HCT116 (cell line): ENCODE data around the gene PPM1M. TPM values are rescaled to one million over a fixed set of nuclear protein-coding genes. Genes with fewer than 3 reads are reported as not detected.

Source experiments
- ATAC-seq: fragments of 200-7000 bp; cut with Tn5 transposase; 2 replicates; pipeline ENCODE4 v1.9.1; 2020; ENCODE audit warnings: mild to moderate bottlenecking, moderate library complexity
- BruUV-seq: library from RNA; stranded (reverse); fragments of 400-500 nt; replicated peaks from 2 replicates; lab custom pipeline; 2021; lab: Mats Ljungman, UMichigan
- CTCF ChIA-PET: fragments of 300-600 bp; sonication (Branson Sonifier 250); formaldehyde crosslinking; loops from one replicate; lab custom pipeline; 2021; ENCODE audit warnings: antibody characterized with exemption; lab: Charles Lee
- POLR2A ChIA-PET: fragments of 300-600, 350-600 bp; sonication (Branson Sonifier 250); formaldehyde crosslinking; loops from one replicate; lab custom pipeline; 2021; ENCODE audit warnings: antibody characterized with exemption; lab: Charles Lee
- RAD21 ChIA-PET, 2 experiments: fragments of 300-600 bp; sonication (Branson Sonifier 250); formaldehyde crosslinking; loops; one replicate each; lab custom pipeline; 2023; ENCODE audit warnings: low total read pairs in 2 of 2; ENCODE audit not compliant: uncharacterized antibody in 2 of 2, unreplicated experiment in 2 of 2, low non-redundant PET in 1 of 2; lab: Charles Lee
- DNase-seq: peaks from one replicate; pipeline ENCODE4 v3.0.0-alpha.2; 2010; ENCODE audit warnings: low read depth, low spot score
- H2AFZ ChIP-seq: fragments of 200-600 bp; shearing (Covaris generic), sonication (generic); 2 replicates; pipeline ENCODE4 v1.6.1; 2017; ENCODE audit warnings: low read depth, mixed run types, mixed read lengths, antibody characterized with exemption, low read length; ENCODE audit not compliant: poor library complexity, severe bottlenecking
- H3K27ac ChIP-seq: 2 replicates; pipeline ENCODE4 v1.5.1; 2012; ENCODE audit warnings: low read depth, low read length
- H3K27me3 ChIP-seq: fragments of 200-600 bp; sonication (generic); 2 replicates; pipeline ENCODE4 v1.6.1; 2016; ENCODE audit warnings: mixed run types, low read length, mixed read lengths; ENCODE audit not compliant: insufficient read depth
- H3K36me3 ChIP-seq, 2 experiments: fragments of 200-500 bp in 1 of 2; fragments of 200-600 bp in 1 of 2; sonication (Bioruptor generic) in 1 of 2; sonication (generic) in 1 of 2; 2 replicates each; pipeline versions ENCODE4 v1.5.1 to v1.6.1; 2014 to 2016; ENCODE audit warnings: low read length in 2 of 2, inconsistent platforms in 1 of 2, mixed read lengths in 1 of 2, mixed run types in 1 of 2; ENCODE audit not compliant: insufficient read depth in 2 of 2, control insufficient read depth in 1 of 2
- H3K4me1 ChIP-seq, 2 experiments: fragments of 200-600 bp in 1 of 2; sonication (generic) in 1 of 2; 2 replicates each; pipeline versions ENCODE4 v1.5.1 to v1.6.1; 2012 to 2017; ENCODE audit warnings: low read length in 2 of 2, inconsistent platforms in 1 of 2, mild to moderate bottlenecking in 1 of 2, mixed read lengths in 1 of 2, mixed run types in 1 of 2, moderate library complexity in 1 of 2; ENCODE audit not compliant: insufficient read depth in 2 of 2, control insufficient read depth in 1 of 2
- H3K4me2 ChIP-seq: fragments of 200-600 bp; sonication (generic); 2 replicates; pipeline ENCODE4 v1.6.1; 2017; ENCODE audit warnings: mixed run types, low read length, mixed read lengths
- H3K4me3 ChIP-seq, 2 experiments: fragments of 200-600 bp in 1 of 2; sonication (generic) in 1 of 2; replicated peaks in 1 of 2; 2 replicates each; pipeline ENCODE4 v1.5.1; 2011 to 2016; ENCODE audit warnings: low read length in 2 of 2, control low read depth in 1 of 2, low read depth in 1 of 2, mild to moderate bottlenecking in 1 of 2, mixed read lengths in 1 of 2, mixed run types in 1 of 2
- H3K79me2 ChIP-seq: fragments of 200-600 bp; sonication (generic); 2 replicates; pipeline ENCODE4 v1.6.1; 2017; ENCODE audit warnings: mild to moderate bottlenecking, mixed run types, low read length, moderate library complexity, mixed read lengths; ENCODE audit not compliant: insufficient read depth
- H3K9ac ChIP-seq: fragments of 200-600 bp; sonication (generic); 2 replicates; pipeline ENCODE4 v1.6.1; 2016; ENCODE audit warnings: low read length, mixed read lengths
- H3K9me2 ChIP-seq: fragments of 200-600 bp; sonication (generic), shearing (Covaris generic); 2 replicates; pipeline ENCODE4 v1.6.1; 2017; ENCODE audit warnings: mixed run types, mild to moderate bottlenecking, moderate library complexity; ENCODE audit not compliant: insufficient read depth
- H3K9me3 ChIP-seq, 2 experiments: fragments of 200-500 bp in 1 of 2; fragments of 200-600 bp in 1 of 2; sonication (Bioruptor generic) in 1 of 2; sonication (generic) in 1 of 2; 2 replicates each; pipeline ENCODE4 v1.6.1; 2014 to 2017; ENCODE audit warnings: low read length in 2 of 2, mixed read lengths in 2 of 2, inconsistent platforms in 1 of 2, low read depth in 1 of 2, mild to moderate bottlenecking in 1 of 2, mixed run types in 1 of 2, moderate library complexity in 1 of 2; ENCODE audit not compliant: control insufficient read depth in 1 of 2, insufficient read depth in 1 of 2
- H4K20me1 ChIP-seq: fragments of 200-600 bp; sonication (generic), shearing (Covaris generic); 2 replicates; pipeline ENCODE4 v1.6.1; 2017; ENCODE audit warnings: mixed run types, mild to moderate bottlenecking, moderate library complexity; ENCODE audit not compliant: insufficient read depth
- YY1 ChIP-seq: IDR thresholded peaks from 2 replicates; pipeline ENCODE4 v1.6.1; 2011; ENCODE audit warnings: low read length, low read depth, moderate library complexity, mild to moderate bottlenecking; ENCODE audit not compliant: insufficient replicate concordance; ENCODE audit errors: extremely low read depth
- intact Hi-C: fragments of 100-400 bp; cut with micrococcal nuclease; formaldehyde crosslinking; loops from 2 replicates; pipeline ENCODE4 v1.10.0; 2022
- total RNA-seq: library from RNA; stranded (reverse); gene quantifications from one replicate; pipeline ENCODE4 v1.2.1, GENCODE V29; 2021; ENCODE audit not compliant: unreplicated experiment
- TF ChIP-seq, protein P1 (sequence below), 3 experiments: fragments of 200-600 bp in 1 of 3; sonication (generic) in 1 of 3; IDR thresholded peaks in 2 of 3; conservative IDR thresholded peaks in 1 of 3; 2 replicates each; pipeline ENCODE4 v1.5.1; 2012 to 2017; ENCODE audit warnings: low read depth in 2 of 3, low read length in 2 of 3, antibody characterized with exemption in 1 of 3, borderline replicate concordance in 1 of 3, control low read depth in 1 of 3, mild to moderate bottlenecking in 1 of 3, mixed read lengths in 1 of 3, mixed run types in 1 of 3, moderate library complexity in 1 of 3; ENCODE audit not compliant: insufficient read depth in 1 of 3

The PPM1M gene
- total RNA-seq, 1 experiment from 2014 or later, result 16.6 TPM

DNA sequence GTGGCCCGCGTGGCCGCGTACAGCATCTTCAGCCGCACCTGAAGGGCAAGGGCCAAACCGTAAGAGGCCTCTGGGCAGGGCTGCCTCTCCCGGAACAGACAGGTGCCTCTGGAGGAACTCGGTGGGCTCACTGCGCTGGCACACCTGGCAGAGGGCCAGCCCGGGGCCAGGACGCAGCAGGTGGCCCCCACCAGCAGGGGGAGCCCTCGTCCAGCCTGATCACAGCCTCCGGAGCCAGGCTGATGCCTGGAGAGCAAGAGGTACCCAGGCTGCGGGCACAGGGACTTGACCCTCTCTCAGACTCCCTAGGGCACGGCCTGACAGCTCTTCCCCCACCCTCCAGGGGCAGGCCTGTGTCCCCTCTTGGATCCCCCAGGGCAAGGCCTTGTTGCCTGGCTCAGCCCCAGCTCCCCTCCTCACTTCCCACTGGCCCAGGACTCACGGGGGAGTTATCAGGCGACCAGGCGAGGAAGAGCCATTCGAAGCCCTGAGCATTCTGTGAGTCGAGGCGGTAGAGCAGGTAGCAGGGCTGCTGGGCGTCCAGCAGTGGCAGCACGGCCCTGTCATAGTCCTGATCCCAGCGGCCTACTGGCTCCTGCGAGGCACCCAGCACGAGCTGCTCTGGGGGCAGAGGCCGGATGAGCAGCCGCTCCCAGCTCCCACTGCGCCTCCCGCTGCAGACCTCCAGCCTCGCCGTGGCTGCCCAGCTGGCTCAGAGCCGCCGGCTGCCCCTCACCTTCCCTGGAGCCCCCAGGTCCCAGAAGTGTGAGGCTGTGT lies 13.9 kb upstream of the PPM1M start:
- BruUV-seq, result no TSS peak
- intact Hi-C loops, result loop anchor here (1.0 kb wide), 1 partner anchor 108 kb away; no protein-coding TSS in a partner anchor

More for the DNA sequence above, 13.9 kb upstream of the PPM1M start:
- peaks cover 3 to 6% of the 10 kb centered on the region in 2 experiments; a peak in 3 of 4 replicates for H3K4me1 ChIP-seq
- H3K27ac ChIP-seq, result no peak overlapping the region
- no peak for DNase-seq
- H2AFZ ChIP-seq, result no peak overlapping the region
- no peak overlapping the region for H3K9ac ChIP-seq
- ChIA-PET POLR2A (interaction anchor here (1.0 to 1.4 kb wide), 2 partner anchors 9 to 47 kb away, joined by 3 to 4 read pairs; partner anchors contain the start of gene WDR82), RAD21 (interaction anchor here in 1 of 2 experiments (0.6 kb wide), 2 partner anchors 11 to 103 kb away, joined by 3 to 5 read pairs; no protein-coding TSS in a partner anchor), CTCF (interaction anchor here (0.6 to 2.8 kb wide), 10 partner anchors 9 to 153 kb away, joined by 3 to 37 read pairs (median 4); partner anchors contain the start of gene WDR82)
- H3K4me2 ChIP-seq, result no peak overlapping the region; the same call in 1 of the 2 replicates
- H3K79me2 ChIP-seq, result peaks cover 10% of the 10 kb centered on the region
- H3K4me3 ChIP-seq, result no peak overlapping the region
- no peaks in the 10 kb centered on the region for H3K27me3 ChIP-seq
- TF ChIP-seq YY1, result no peak
- TF ChIP-seq, protein P1, sequence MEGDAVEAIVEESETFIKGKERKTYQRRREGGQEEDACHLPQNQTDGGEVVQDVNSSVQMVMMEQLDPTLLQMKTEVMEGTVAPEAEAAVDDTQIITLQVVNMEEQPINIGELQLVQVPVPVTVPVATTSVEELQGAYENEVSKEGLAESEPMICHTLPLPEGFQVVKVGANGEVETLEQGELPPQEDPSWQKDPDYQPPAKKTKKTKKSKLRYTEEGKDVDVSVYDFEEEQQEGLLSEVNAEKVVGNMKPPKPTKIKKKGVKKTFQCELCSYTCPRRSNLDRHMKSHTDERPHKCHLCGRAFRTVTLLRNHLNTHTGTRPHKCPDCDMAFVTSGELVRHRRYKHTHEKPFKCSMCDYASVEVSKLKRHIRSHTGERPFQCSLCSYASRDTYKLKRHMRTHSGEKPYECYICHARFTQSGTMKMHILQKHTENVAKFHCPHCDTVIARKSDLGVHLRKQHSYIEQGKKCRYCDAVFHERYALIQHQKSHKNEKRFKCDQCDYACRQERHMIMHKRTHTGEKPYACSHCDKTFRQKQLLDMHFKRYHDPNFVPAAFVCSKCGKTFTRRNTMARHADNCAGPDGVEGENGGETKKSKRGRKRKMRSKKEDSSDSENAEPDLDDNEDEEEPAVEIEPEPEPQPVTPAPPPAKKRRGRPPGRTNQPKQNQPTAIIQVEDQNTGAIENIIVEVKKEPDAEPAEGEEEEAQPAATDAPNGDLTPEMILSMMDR (IDR thresholded peaks at IDR 0.05 in 2 of 3, conservative IDR thresholded peaks at IDR 0.05 in 1 of 3; ENCODE audit: borderline replicate concordance in 1 of 3, insufficient read depth in 1 of 3, low read depth in 2 of 3, low read length in 2 of 3), result peak in 2 of 3 experiments; percentile 92 to 97; a peak in 4 of 6 replicates
- peaks cover 17% of the 10 kb centered on the region in 2 experiments; a peak in 3 of 4 replicates for H3K36me3 ChIP-seq
- peak; percentile 75 for ATAC-seq
- H3K9me3 ChIP-seq, result no peaks in the 10 kb centered on the region
- no peaks in the 10 kb centered on the region for H3K9me2 ChIP-seq
- H4K20me1 ChIP-seq, result no peaks in the 10 kb centered on the region
